ENCODE results near the gene CD44.

Gene CD44

DNA sequence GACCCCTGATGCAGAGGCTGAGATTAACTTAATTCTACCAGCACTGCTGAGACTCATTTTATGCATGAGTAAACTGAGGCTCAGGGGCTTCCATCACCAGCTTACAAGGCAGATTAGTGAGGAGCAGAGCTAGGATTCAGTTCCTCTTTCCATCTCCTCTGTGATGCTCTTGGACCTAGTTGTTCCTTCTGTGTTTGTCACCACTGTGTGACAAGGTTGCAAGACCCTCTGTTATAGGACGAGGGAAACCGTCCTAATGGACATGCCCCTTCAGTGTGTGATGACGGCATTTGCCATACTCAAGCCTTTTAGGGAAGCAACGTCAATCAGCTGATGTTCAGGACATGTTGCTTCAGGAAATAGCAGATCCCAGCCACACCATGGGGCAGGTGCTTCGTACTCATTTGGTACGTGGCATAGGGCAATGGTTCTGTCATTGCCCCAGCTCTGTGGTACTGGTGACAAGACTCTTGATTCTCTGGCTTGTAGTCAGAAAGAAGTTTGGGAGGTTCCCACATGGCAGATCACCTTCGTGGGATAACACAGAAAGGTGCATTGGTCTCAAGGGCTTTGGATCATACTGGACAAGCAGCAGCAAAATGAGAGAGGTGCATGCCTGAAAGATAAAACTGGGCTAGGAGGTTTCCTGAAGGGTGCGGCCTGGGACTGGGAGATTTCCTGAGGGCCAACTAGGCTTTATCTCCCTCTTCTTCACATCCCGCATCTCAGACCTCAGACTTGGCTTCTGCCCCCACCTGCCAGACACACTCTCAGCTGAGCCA, 23.9 kb upstream of the CD44 start:
- no peaks in the 10 kb centered on the region for H3K27me3 ChIP-seq (replicated peaks; ENCODE audit: control insufficient read depth, insufficient read depth, low read length)
- TF ChIP-seq, protein P1, sequence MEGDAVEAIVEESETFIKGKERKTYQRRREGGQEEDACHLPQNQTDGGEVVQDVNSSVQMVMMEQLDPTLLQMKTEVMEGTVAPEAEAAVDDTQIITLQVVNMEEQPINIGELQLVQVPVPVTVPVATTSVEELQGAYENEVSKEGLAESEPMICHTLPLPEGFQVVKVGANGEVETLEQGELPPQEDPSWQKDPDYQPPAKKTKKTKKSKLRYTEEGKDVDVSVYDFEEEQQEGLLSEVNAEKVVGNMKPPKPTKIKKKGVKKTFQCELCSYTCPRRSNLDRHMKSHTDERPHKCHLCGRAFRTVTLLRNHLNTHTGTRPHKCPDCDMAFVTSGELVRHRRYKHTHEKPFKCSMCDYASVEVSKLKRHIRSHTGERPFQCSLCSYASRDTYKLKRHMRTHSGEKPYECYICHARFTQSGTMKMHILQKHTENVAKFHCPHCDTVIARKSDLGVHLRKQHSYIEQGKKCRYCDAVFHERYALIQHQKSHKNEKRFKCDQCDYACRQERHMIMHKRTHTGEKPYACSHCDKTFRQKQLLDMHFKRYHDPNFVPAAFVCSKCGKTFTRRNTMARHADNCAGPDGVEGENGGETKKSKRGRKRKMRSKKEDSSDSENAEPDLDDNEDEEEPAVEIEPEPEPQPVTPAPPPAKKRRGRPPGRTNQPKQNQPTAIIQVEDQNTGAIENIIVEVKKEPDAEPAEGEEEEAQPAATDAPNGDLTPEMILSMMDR (IDR thresholded peaks at IDR 0.05; ENCODE audit: insufficient read depth, low read length, poor library complexity, severe bottlenecking) = no peak
- no peak for DNase-seq (ENCODE audit: extremely low read depth, insufficient read length)
- H3K4me3 ChIP-seq (replicated peaks; ENCODE audit: low read depth, low read length) = no peak overlapping the region
- H3K36me3 ChIP-seq (ENCODE audit: control insufficient read depth, insufficient read depth, low read length) = no peaks in the 10 kb centered on the region

DNA sequence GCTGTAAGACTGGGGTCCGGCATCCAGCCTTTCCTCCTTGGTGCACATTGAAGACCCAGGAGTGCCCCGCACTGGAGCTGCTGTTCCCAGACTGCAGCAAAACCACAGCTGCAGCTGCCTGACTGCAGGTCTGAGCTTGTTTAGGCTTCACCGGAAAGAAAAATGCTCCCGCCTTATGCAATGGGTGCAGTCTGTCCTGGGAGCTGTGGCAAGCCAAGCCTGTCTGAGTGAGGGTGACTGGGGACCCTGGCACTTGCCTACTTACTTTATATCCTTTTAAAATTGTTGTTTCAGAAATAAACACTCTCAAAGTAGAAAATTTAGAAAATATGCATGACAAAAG, 23.3 kb upstream of the CD44 start:
- no peak for DNase-seq (ENCODE audit: extremely low read depth, insufficient read length)
- no peaks in the 10 kb centered on the region for H3K36me3 ChIP-seq (ENCODE audit: control insufficient read depth, insufficient read depth, low read length)
- TF ChIP-seq, protein P1 (IDR thresholded peaks at IDR 0.05; ENCODE audit: insufficient read depth, low read length, poor library complexity, severe bottlenecking) = no peak
- H3K4me3 ChIP-seq (replicated peaks; ENCODE audit: low read depth, low read length) = no peak overlapping the region
- no peaks in the 10 kb centered on the region for H3K27me3 ChIP-seq (replicated peaks; ENCODE audit: control insufficient read depth, insufficient read depth, low read length)

DNA sequence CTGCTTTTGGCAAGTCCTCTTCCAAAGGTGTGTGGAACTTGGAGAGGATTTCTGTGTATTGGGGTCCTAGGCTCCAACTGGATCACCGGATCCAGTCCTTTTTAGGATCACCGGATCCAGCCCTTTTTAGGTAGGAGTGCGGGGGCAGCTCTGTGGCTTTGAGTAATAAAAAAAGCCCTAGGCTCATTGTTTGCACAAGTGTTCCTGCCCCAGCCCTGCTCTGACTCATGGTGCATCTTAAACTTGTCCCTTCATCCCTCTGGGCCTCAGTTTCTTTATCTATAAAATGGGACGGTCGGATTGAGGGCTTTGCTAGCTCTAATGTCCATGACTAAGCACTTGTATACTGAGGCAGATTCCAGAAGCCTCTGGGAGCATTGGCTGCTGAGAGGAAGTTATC, 22.7 kb upstream of the CD44 start:
- TF ChIP-seq, protein P1 (IDR thresholded peaks at IDR 0.05; ENCODE audit: insufficient read depth, low read length, poor library complexity, severe bottlenecking) = no peak
- DNase-seq (ENCODE audit: extremely low read depth, insufficient read length) = no peak
- no peaks in the 10 kb centered on the region for H3K27me3 ChIP-seq (replicated peaks; ENCODE audit: control insufficient read depth, insufficient read depth, low read length)

DNA sequence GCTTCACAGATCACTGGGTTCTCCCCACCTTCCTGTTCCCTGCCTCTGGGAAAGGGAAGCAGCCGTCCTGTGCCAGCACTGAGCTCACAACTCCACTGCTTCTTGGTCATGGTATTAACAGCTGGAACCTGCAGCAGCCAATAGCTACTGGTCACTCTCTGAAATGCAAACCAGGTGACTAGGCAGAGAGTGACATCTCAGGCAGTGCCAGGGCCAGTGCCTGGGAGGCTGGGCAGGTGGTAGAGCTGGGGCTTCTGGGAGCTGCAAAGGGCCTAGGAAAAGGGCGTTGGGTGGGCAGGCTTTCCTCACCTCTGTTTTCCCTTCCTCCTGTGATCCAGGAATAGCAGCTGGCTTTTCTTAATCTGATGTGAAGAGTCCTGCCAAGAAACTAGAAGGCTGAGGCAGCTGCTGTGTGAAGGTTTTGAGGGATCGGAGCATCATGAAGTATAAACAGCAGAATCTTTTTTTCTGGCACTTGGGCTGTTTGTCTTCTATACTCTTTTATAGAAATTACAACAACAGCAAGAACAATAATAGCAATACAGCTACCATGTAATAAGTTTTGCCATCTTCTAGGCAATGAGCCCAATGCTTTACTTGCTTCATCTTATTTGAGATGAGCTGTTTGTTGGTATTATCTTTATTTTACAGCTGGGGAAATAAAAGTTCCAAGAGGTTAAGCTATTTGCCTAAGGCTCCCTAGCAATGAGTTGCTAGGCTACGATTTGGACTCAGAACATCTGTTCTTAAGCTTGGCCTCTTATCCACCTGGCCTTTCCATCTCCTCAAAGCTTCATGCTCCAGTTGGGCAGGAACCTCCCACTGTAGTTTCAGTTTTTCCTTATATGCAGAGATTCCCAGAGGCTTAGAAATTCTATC, 22.0 kb upstream of the CD44 start:
- DNase-seq (ENCODE audit: extremely low read depth, insufficient read length) = no peak
- TF ChIP-seq, protein P1 (IDR thresholded peaks at IDR 0.05; ENCODE audit: insufficient read depth, low read length, poor library complexity, severe bottlenecking) = no peak

More for the DNA sequence above, 22.7 kb upstream of the CD44 start:
- Histone ChIP-seq H3K4me3 (replicated peaks; ENCODE audit: low read depth, low read length) (no peak overlapping the region), H3K36me3 (ENCODE audit: control insufficient read depth, insufficient read depth, low read length) (no peaks in the 10 kb centered on the region)

DNA sequence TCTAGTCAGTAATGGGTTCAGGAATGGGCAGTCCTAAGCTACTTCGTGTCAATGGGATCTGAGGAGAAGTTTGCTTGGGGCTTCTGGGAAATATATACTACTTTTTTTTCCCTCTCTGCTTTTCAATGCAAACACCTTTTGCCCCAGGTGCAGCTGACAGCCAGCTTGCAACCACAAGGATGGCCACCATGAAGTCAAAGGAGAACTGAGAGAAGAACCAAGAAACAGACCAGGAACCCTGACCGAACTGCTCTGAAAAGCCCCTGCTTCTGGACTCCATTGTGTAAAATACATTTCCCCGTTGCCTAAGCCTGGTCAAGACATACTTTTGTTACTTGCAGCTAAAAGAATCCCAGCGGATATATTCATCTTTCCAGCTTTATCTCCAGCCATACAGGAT, 20.1 kb upstream of the CD44 start:
- Histone ChIP-seq H3K36me3 (ENCODE audit: control insufficient read depth, insufficient read depth, low read length) (no peaks in the 10 kb centered on the region), H3K4me3 (replicated peaks; ENCODE audit: low read depth, low read length) (no peak overlapping the region), H3K27me3 (replicated peaks; ENCODE audit: control insufficient read depth, insufficient read depth, low read length) (no peaks in the 10 kb centered on the region)
- TF ChIP-seq, protein P1 (IDR thresholded peaks at IDR 0.05; ENCODE audit: insufficient read depth, low read length, poor library complexity, severe bottlenecking) = no peak
- DNase-seq (ENCODE audit: extremely low read depth, insufficient read length) = no peak

More for the DNA sequence above, 22.0 kb upstream of the CD44 start:
- no peak overlapping the region for H3K4me3 ChIP-seq (replicated peaks; ENCODE audit: low read depth, low read length)
- H3K36me3 ChIP-seq (ENCODE audit: control insufficient read depth, insufficient read depth, low read length) = no peaks in the 10 kb centered on the region
- no peaks in the 10 kb centered on the region for H3K27me3 ChIP-seq (replicated peaks; ENCODE audit: control insufficient read depth, insufficient read depth, low read length)
